OCI-LY3 (cell line): Measurements from ENCODE around the gene HEG1.

Source experiments
- H2AFZ ChIP-seq: fragments of 200-600, 300-600 bp; shearing (Covaris generic); 2 replicates; pipeline ENCODE4 v1.6.0; 2014; ENCODE audit warnings: antibody characterized with exemption, low read depth, low read length
- H3K27ac ChIP-seq: fragments of 200-600, 300-600 bp; sonication (generic); 2 replicates; pipeline ENCODE4 v1.5.1; 2014; ENCODE audit warnings: mild to moderate bottlenecking, low read length, moderate library complexity, mixed read lengths
- H3K27me3 ChIP-seq: fragments of 200-600, 300-600 bp; sonication (generic); 2 replicates; pipeline ENCODE4 v1.6.1; 2014; ENCODE audit warnings: low read depth, low read length, mixed read lengths
- H3K36me3 ChIP-seq: fragments of 200-600, 300-600 bp; sonication (generic); replicated peaks from 2 replicates; pipeline ENCODE3; 2014; ENCODE audit warnings: low read depth, low read length, mixed read lengths
- H3K4me1 ChIP-seq: fragments of 300-600, 200-600 bp; sonication (generic); 2 replicates; pipeline ENCODE4 v1.6.1; 2014; ENCODE audit warnings: low read length, mixed read lengths
- H3K4me2 ChIP-seq: fragments of 200-600, 300-600 bp; sonication (generic); 2 replicates; pipeline ENCODE4 v1.6.1; 2014; ENCODE audit warnings: low read length, mixed read lengths
- H3K4me3 ChIP-seq: fragments of 300-600, 200-600 bp; sonication (generic); 2 replicates; pipeline ENCODE4 v1.5.1; 2014; ENCODE audit warnings: antibody characterized with exemption, mild to moderate bottlenecking, low read length, moderate library complexity
- H3K79me2 ChIP-seq: fragments of 300-600, 200-600 bp; shearing (Covaris generic); 2 replicates; pipeline ENCODE4 v1.6.1; 2014; ENCODE audit warnings: mild to moderate bottlenecking, low read length, mixed read lengths
- H3K9ac ChIP-seq: fragments of 300-600, 200-600 bp; shearing (Covaris generic); 2 replicates; pipeline ENCODE4 v1.6.0; 2014; ENCODE audit warnings: mild to moderate bottlenecking, low read length, moderate library complexity
- H3K9me3 ChIP-seq: fragments of 200-600, 300-600 bp; shearing (Covaris generic); 2 replicates; pipeline ENCODE4 v1.6.1; 2014; ENCODE audit warnings: low read length, mixed read lengths; ENCODE audit not compliant: insufficient read depth
- H4K20me1 ChIP-seq: fragments of 200-600, 300-600 bp; sonication (generic); 2 replicates; pipeline ENCODE4 v1.6.1; 2016; ENCODE audit warnings: low read length, mixed read lengths; ENCODE audit not compliant: insufficient read depth
- EZH2phosphoT487 ChIP-seq: fragments of 200-600 bp; shearing (Covaris generic); IDR thresholded peaks from 2 replicates; pipeline ENCODE4 v1.6.1; 2018; ENCODE audit warnings: antibody characterized with exemption, mixed run types, low read depth
- TF ChIP-seq, protein P1 (sequence below): fragments of 200-600, 300-600 bp; sonication (generic); IDR thresholded peaks from 2 replicates; pipeline ENCODE4 v1.5.1; 2014; ENCODE audit warnings: antibody characterized with exemption, low read length, low read depth

Gene HEG1

GRCh38 chr3:124938896-124939295 is 116.9 kb downstream of the HEG1 start:
- Histone ChIP-seq H3K27me3 (peaks cover 4% of the 10 kb centered on the region; the same call in 1 of the 2 replicates), H4K20me1 (no peaks in the 10 kb centered on the region), H3K36me3 (no peaks in the 10 kb centered on the region), H3K4me2 (no peak overlapping the region), H3K27ac (no peak overlapping the region), H3K9ac (no peak overlapping the region), H3K4me3 (no peak overlapping the region), H2AFZ (no peak overlapping the region), H3K9me3 (no peaks in the 10 kb centered on the region), H3K4me1 (peaks cover 17% of the 10 kb centered on the region), H3K79me2 (no peaks in the 10 kb centered on the region)
- TF ChIP-seq EZH2phosphoT487 = no peak
- TF ChIP-seq, protein P1, sequence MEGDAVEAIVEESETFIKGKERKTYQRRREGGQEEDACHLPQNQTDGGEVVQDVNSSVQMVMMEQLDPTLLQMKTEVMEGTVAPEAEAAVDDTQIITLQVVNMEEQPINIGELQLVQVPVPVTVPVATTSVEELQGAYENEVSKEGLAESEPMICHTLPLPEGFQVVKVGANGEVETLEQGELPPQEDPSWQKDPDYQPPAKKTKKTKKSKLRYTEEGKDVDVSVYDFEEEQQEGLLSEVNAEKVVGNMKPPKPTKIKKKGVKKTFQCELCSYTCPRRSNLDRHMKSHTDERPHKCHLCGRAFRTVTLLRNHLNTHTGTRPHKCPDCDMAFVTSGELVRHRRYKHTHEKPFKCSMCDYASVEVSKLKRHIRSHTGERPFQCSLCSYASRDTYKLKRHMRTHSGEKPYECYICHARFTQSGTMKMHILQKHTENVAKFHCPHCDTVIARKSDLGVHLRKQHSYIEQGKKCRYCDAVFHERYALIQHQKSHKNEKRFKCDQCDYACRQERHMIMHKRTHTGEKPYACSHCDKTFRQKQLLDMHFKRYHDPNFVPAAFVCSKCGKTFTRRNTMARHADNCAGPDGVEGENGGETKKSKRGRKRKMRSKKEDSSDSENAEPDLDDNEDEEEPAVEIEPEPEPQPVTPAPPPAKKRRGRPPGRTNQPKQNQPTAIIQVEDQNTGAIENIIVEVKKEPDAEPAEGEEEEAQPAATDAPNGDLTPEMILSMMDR = no peak

GRCh38 chr3:124937049-124937448 is 118.7 kb downstream of the HEG1 start:
- Histone ChIP-seq H3K9me3 (no peaks in the 10 kb centered on the region), H3K4me2 (no peak overlapping the region), H4K20me1 (no peaks in the 10 kb centered on the region)

GRCh38 chr3:124935794-124936542 is 119.8 kb downstream of the HEG1 start:
- H3K79me2 ChIP-seq = no peaks in the 10 kb centered on the region
- peaks cover 4% of the 10 kb centered on the region; the same call in 1 of the 2 replicates for H3K27me3 ChIP-seq
- H3K27ac ChIP-seq = no peak overlapping the region
- H3K36me3 ChIP-seq = no peaks in the 10 kb centered on the region
- peak overlapping the region; percentile 21; the same call in 1 of the 2 replicates for H3K4me2 ChIP-seq
- H2AFZ ChIP-seq = no peak overlapping the region
- TF ChIP-seq, protein P1 = no peak
- TF ChIP-seq EZH2phosphoT487 = no peak
- no peaks in the 10 kb centered on the region for H4K20me1 ChIP-seq
- no peak overlapping the region for H3K4me3 ChIP-seq
- H3K9ac ChIP-seq = no peak overlapping the region
- H3K9me3 ChIP-seq = no peaks in the 10 kb centered on the region
- peaks cover 23% of the 10 kb centered on the region for H3K4me1 ChIP-seq

More at GRCh38 chr3:124937049-124937448, 118.7 kb downstream of the HEG1 start:
- H3K79me2 ChIP-seq = no peaks in the 10 kb centered on the region
- no peaks in the 10 kb centered on the region for H3K36me3 ChIP-seq
- no peak for TF ChIP-seq EZH2phosphoT487
- TF ChIP-seq, protein P1 = no peak
- peaks cover 4% of the 10 kb centered on the region; the same call in 1 of the 2 replicates for H3K27me3 ChIP-seq
- no peak overlapping the region for H3K9ac ChIP-seq
- peaks cover 23% of the 10 kb centered on the region for H3K4me1 ChIP-seq
- H3K27ac ChIP-seq = no peak overlapping the region
- no peak overlapping the region for H2AFZ ChIP-seq
- no peak overlapping the region for H3K4me3 ChIP-seq

DNA sequence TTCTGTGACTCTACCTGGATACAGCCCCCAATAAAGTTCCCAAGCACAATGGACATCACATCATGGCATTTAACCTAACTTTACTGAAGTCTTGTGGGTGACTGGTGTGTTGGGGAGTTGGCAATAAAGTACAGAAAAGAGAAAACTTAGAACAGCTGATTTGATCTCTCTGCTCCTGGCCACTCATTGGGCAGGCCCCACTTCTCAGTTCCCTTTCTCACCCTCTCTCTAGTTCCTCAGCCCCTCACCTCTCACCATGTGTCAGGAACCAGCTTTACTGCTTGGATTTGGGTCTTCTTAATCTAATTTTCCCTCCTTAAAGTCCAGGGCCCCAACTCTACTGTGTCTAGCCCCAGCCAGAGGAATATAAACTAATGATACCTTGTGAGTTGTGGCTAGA is 120.5 kb downstream of the HEG1 start:
- H3K27me3 ChIP-seq = peaks cover 10% of the 10 kb centered on the region; the same call in 1 of the 2 replicates
- H3K79me2 ChIP-seq = no peaks in the 10 kb centered on the region
- peaks cover 23% of the 10 kb centered on the region for H3K4me1 ChIP-seq
- no peak overlapping the region for H2AFZ ChIP-seq
- H3K9ac ChIP-seq = no peak overlapping the region
- H4K20me1 ChIP-seq = no peaks in the 10 kb centered on the region
- TF ChIP-seq EZH2phosphoT487 = no peak
- TF ChIP-seq, protein P1 = no peak
- no peaks in the 10 kb centered on the region for H3K9me3 ChIP-seq
- H3K4me2 ChIP-seq = peak overlapping the region; percentile 24
- H3K27ac ChIP-seq = no peak overlapping the region
- no peaks in the 10 kb centered on the region for H3K36me3 ChIP-seq
- no peak overlapping the region for H3K4me3 ChIP-seq
